Esophagus squamous epithelium (tissue), 5 donors: Measurements from ENCODE around the gene POLR1G. TPM values are rescaled to one million over a fixed set of nuclear protein-coding genes. Genes with fewer than 3 reads are reported as not detected.
A peak's percentile ranks its signal among the peaks of the same experiment; 100 is the strongest.

Source experiments
- DNase-seq: peaks from one replicate; lab custom pipeline; 2025; lab: John Stamatoyannopoulos, UW
- H3K27ac ChIP-seq, 4 donors: fragments of 200-600 bp; sonication (generic); one replicate each; pipeline ENCODE4 v1.5.1; 2016 to 2019; ENCODE audit warnings: mild to moderate bottlenecking in 1 of 4
- H3K27me3 ChIP-seq, 4 donors: fragments of 200-600 bp; sonication (generic); 1 replicate in 3 of 4; 2 replicates in 1 of 4; pipeline versions ENCODE4 v1.5.1 to v1.6.0; 2017 to 2021; ENCODE audit warnings: antibody characterized with exemption in 1 of 4
- H3K36me3 ChIP-seq, 3 donors: fragments of 200-600 bp; sonication (generic); one replicate each; pipeline ENCODE4 v1.5.1; 2016 to 2019
- H3K4me1 ChIP-seq, 3 donors: fragments of 200-600 bp; sonication (generic); one replicate each; pipeline ENCODE4 v1.5.1; 2017 to 2019
- H3K4me3 ChIP-seq, 4 donors: fragments of 200-600 bp; sonication (generic); 1 replicate in 3 of 4; 2 replicates in 1 of 4; pipeline ENCODE4 v1.5.1; 2016 to 2019; ENCODE audit warnings: mild to moderate bottlenecking in 2 of 4, moderate library complexity in 1 of 4
- H3K9me3 ChIP-seq, 3 donors: fragments of 200-600 bp; sonication (generic); one replicate each; pipeline ENCODE4 v1.5.1; 2016 to 2019
- CTCF ChIP-seq, 6 experiments: fragments of 450-650 bp in 4 of 6; fragments of 200-600 bp in 2 of 6; sonication (generic) in 2 of 6; IDR thresholded peaks; one replicate each; pipeline ENCODE4 v1.5.1; 2016 to 2019; ENCODE audit warnings: antibody characterized with exemption in 6 of 6, mild to moderate bottlenecking in 4 of 6, moderate library complexity in 4 of 6
- POLR2A ChIP-seq, 4 donors: fragments of 450-650 bp; IDR thresholded peaks; one replicate each; pipeline ENCODE4 v1.6.1; 2017; ENCODE audit warnings: antibody characterized with exemption in 4 of 4, mild to moderate bottlenecking in 4 of 4, moderate library complexity in 3 of 4
- WGBS, 2 donors: methylation state at CpG; one replicate each; pipeline ENCODE4 v1.1.5; 2018; 5-methylcytosine and 5-hydroxymethylcytosine counted together
- intact Hi-C: fragments of 100-400 bp; cut with DNase I; formaldehyde crosslinking; loops from one replicate; pipeline ENCODE4 v1.15.0; 2022
- total RNA-seq, 4 donors: library from RNA; depleted of rRNA; stranded (reverse); fragments of >200 nt; gene quantifications; one replicate each; pipeline ENCODE4 v1.1.0, GENCODE V29; 2016
- donor health status: DM: yes; HTN: yes; CAD: no.

Gene POLR1G
- total RNA-seq, 4 donors from 2014 or later = 7.3 to 12.4 (median 9.8) TPM

GRCh38 chr19:45420356-45420755 is 13.9 kb downstream of the POLR1G start:
- H3K27ac ChIP-seq = no peak overlapping the region
- no peak for TF ChIP-seq POLR2A (IDR thresholded peaks at IDR 0.05)
- TF ChIP-seq CTCF (IDR thresholded peaks at IDR 0.05) = no peak
- no peak for DNase-seq
- intact Hi-C loops = no loop called here
- no peaks in the 10 kb centered on the region for H3K27me3 ChIP-seq
- H3K4me3 ChIP-seq = no peak overlapping the region
- H3K9me3 ChIP-seq = no peaks in the 10 kb centered on the region
- peaks cover 15 to 71% (median 16%) of the 10 kb centered on the region in 3 donors for H3K4me1 ChIP-seq
- 68 to 78% methylated on average over 5 to 8 of the region's 10 CpGs for WGBS, 2 donors
- H3K36me3 ChIP-seq = peaks cover 4 to 73% (median 4%) of the 10 kb centered on the region in 3 donors

GRCh38 chr19:45420871-45421270 is 14.4 kb downstream of the POLR1G start:
- no peak for DNase-seq
- H3K4me3 ChIP-seq = no peak overlapping the region
- peaks cover 15 to 74% (median 16%) of the 10 kb centered on the region in 3 donors for H3K4me1 ChIP-seq
- TF ChIP-seq POLR2A (IDR thresholded peaks at IDR 0.05) = no peak
- TF ChIP-seq CTCF (IDR thresholded peaks at IDR 0.05) = no peak
- H3K27ac ChIP-seq = no peak overlapping the region
- H3K9me3 ChIP-seq = no peaks in the 10 kb centered on the region
- intact Hi-C loops = no loop called here
- H3K36me3 ChIP-seq = peaks cover 4 to 68% (median 4%) of the 10 kb centered on the region in 3 donors
- no peaks in the 10 kb centered on the region for H3K27me3 ChIP-seq
- 83 to 86% methylated on average over 6 of the region's 6 CpGs for WGBS, 2 donors

GRCh38 chr19:45421947-45422498 is 15.6 kb downstream of the POLR1G start:
- Histone ChIP-seq H3K27ac (no peak overlapping the region), H3K9me3 (no peaks in the 10 kb centered on the region), H3K4me3 (no peak overlapping the region), H3K36me3 (peaks cover 4 to 56% (median 4%) of the 10 kb centered on the region in 3 donors), H3K27me3 (no peaks in the 10 kb centered on the region), H3K4me1 (peaks cover 15 to 76% (median 16%) of the 10 kb centered on the region in 3 donors)
- intact Hi-C loops = no loop called here
- WGBS, 2 donors = 58 to 78% methylated on average over 6 of the region's 6 CpGs
- DNase-seq = no peak
- TF ChIP-seq CTCF (IDR thresholded peaks at IDR 0.05) = no peak
- TF ChIP-seq POLR2A (IDR thresholded peaks at IDR 0.05) = no peak

- DNase-seq = no peak
- TF ChIP-seq POLR2A (IDR thresholded peaks at IDR 0.05) = no peak
- no peak for TF ChIP-seq CTCF (IDR thresholded peaks at IDR 0.05)
- peaks cover 0 to 45% (median 4%) of the 10 kb centered on the region in 3 donors for H3K36me3 ChIP-seq
- 11 to 21% methylated on average over 9 to 19 of the region's 20 CpGs for WGBS, 2 donors
- H3K9me3 ChIP-seq = no peaks in the 10 kb centered on the region
- intact Hi-C loops = no loop called here
- peak overlapping the region; percentile 60 to 70 (median 65) for H3K4me3 ChIP-seq
- H3K27me3 ChIP-seq = peaks cover 0 to under 1% (median 0%) of the 10 kb centered on the region in 4 donors
- H3K27ac ChIP-seq = peak overlapping the region; percentile 91 to 97 (median 94)
- peaks cover 15 to 87% (median 21%) of the 10 kb centered on the region in 3 donors for H3K4me1 ChIP-seq
These were observed 16.7 kb downstream of the POLR1G start for GRCh38 chr19:45423033-45423588.

- H3K4me1 ChIP-seq = peaks cover 21 to 93% (median 26%) of the 10 kb centered on the region in 3 donors
- 0% methylated on average over 8 to 10 of the region's 37 CpGs for WGBS, 2 donors
- intact Hi-C loops = no loop called here
These were observed 17.2 kb downstream of the POLR1G start, which contains the start of gene ERCC1 for GRCh38 chr19:45423589-45424190. Gene ERCC1, minus strand, starts transcription at chr19:45423917. Its CDS starts 543 bp downstream, at chr19:45423374.

More at GRCh38 chr19:45423589-45424190, 17.2 kb downstream of the POLR1G start, which contains the start of gene ERCC1:
- Histone ChIP-seq H3K27me3 (peaks cover 0 to 6% (median 0%) of the 10 kb centered on the region in 4 donors), H3K27ac (peak within 1 kb of the TSS; percentile 91 to 97 (median 94)), H3K9me3 (no peaks in the 10 kb centered on the region), H3K36me3 (peaks cover 0 to 39% (median 4%) of the 10 kb centered on the region in 3 donors), H3K4me3 (peak within 1 kb of the TSS; percentile 60 to 70 (median 65))
- TF ChIP-seq POLR2A (IDR thresholded peaks at IDR 0.05) (peak in 2 of 4 donors; percentile 73 to 74), CTCF (IDR thresholded peaks at IDR 0.05) (no peak)
- peak; percentile 82 for DNase-seq
